GM12873 (cell line): ENCODE results near the gene PPP2R5C.

Experiments
- TF ChIP-seq, protein P1 (sequence below): IDR thresholded peaks from 2 replicates; pipeline ENCODE4 v1.5.1; 2012; ENCODE audit warnings: low read depth, mild to moderate bottlenecking, moderate library complexity, low read length, control low read depth; ENCODE audit not compliant: insufficient read depth; ENCODE audit errors: missing control alignments

PPP2R5C gene

GRCh38 chr14:101906645-101907044, 145.1 kb downstream of the PPP2R5C start:
- TF ChIP-seq, protein P1, sequence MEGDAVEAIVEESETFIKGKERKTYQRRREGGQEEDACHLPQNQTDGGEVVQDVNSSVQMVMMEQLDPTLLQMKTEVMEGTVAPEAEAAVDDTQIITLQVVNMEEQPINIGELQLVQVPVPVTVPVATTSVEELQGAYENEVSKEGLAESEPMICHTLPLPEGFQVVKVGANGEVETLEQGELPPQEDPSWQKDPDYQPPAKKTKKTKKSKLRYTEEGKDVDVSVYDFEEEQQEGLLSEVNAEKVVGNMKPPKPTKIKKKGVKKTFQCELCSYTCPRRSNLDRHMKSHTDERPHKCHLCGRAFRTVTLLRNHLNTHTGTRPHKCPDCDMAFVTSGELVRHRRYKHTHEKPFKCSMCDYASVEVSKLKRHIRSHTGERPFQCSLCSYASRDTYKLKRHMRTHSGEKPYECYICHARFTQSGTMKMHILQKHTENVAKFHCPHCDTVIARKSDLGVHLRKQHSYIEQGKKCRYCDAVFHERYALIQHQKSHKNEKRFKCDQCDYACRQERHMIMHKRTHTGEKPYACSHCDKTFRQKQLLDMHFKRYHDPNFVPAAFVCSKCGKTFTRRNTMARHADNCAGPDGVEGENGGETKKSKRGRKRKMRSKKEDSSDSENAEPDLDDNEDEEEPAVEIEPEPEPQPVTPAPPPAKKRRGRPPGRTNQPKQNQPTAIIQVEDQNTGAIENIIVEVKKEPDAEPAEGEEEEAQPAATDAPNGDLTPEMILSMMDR, result no peak

- TF ChIP-seq, protein P1, result no peak
Observed at GRCh38 chr14:101907619-101908018, 146.1 kb downstream of the PPP2R5C start.

- TF ChIP-seq, protein P1, result no peak
Observed at GRCh38 chr14:101908795-101909194, 147.3 kb downstream of the PPP2R5C start.

GRCh38 chr14:101909371-101910096, 148.0 kb downstream of the PPP2R5C start:
- TF ChIP-seq, protein P1, result no peak

DNA sequence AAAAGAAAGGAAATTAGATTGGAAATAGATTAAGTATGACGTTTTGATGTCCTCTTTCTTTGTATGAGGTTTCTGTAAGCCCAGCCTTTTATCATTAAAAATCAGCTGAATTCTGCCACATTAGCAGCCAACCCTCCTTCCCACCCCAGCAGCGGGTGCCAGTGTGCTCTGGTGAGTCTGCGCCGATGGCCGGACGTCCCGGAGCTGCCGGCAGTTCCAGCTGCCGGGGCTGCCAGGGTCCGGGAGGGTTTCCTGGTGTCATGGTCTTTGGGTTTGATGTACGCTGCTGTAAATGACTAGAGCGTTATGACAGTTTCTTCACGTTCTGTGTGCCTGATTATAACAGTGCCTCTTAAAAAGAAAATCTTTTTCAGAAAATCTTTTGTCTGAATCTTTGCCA, 151.3 kb downstream of the PPP2R5C start:
- TF ChIP-seq, protein P1, result no peak

- TF ChIP-seq, protein P1, result no peak
Observed at GRCh38 chr14:101914083-101914482, 152.6 kb downstream of the PPP2R5C start.

DNA sequence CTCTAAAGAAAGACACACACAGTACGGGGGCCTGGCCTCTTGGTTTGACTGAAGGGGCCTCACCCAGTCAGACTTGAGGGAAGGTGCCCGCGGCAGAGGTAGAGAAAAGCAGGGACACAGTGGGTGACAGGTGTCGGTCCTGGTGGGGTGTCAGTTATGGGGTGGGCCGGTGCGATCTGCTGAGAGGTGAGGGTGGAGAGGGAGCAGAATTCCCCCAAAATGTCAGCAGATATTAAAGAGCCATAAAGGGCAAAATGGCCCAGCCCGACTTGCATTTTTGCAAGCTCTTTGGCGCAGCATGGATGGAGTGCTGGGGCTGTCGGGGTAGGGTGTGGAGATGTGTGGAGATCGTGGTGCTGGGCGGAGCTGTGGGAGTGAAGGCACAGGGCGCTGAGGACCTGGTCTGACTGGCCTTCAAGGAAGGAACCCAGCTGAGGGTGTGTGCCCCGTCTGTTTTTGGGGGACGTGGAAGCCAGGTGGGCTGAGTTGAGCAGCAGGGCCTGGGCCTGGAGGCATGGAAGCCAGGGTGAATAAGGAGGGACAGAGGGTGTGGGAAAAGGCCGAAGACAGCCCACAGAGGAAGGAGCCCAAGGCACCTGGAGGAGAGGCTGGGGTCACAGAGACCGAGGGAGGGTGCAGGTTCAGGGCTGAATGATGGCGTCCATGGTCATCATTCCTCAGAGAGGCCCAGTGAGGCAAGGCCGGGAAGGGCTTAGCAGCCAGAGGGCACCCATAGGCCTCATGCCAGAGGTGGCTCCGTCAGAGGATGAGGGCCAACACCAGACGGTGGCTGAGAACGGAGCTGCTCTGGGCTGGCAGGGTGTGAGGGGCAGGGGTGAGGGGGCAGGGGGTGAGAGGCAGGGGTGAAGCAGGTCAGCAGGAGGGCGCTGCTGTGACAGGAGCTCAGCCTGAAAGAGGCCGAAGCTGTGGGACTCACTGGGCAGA, 154.6 kb downstream of the PPP2R5C start:
- TF ChIP-seq, protein P1, result no peak
